MV-4-11 (cell line): ENCODE measurements around the gene PTPN12.

Experiments used
- DNase-seq: peaks from one replicate; lab custom pipeline; 2025; lab: John Stamatoyannopoulos, UW

The PTPN12 gene

GRCh38 chr7:77662869-77663268 lies 125.8 kb downstream of the PTPN12 start:
- no peak for DNase-seq

GRCh38 chr7:77664715-77665114 lies 127.6 kb downstream of the PTPN12 start:
- no peak for DNase-seq

GRCh38 chr7:77665161-77665560 lies 128.1 kb downstream of the PTPN12 start:
- no peak for DNase-seq

GRCh38 chr7:77667459-77668086 lies 130.5 kb downstream of the PTPN12 start:
- DNase-seq = no peak

- no peak for DNase-seq
Measured at GRCh38 chr7:77674878-77675277, 137.8 kb downstream of the PTPN12 start.

GRCh38 chr7:77679608-77680007 lies 142.5 kb downstream of the PTPN12 start:
- DNase-seq = no peak

- no peak for DNase-seq
Measured at GRCh38 chr7:77680266-77680665, 143.2 kb downstream of the PTPN12 start.

GRCh38 chr7:77684030-77684429 lies 146.9 kb downstream of the PTPN12 start:
- DNase-seq = no peak

- peak; percentile 66 for DNase-seq
Measured at GRCh38 chr7:77685233-77685632, 148.1 kb downstream of the PTPN12 start.

GRCh38 chr7:77687100-77687746 lies 150.1 kb downstream of the PTPN12 start:
- DNase-seq = no peak

GRCh38 chr7:77687747-77688144 lies 150.7 kb downstream of the PTPN12 start:
- no peak for DNase-seq
